ENCODE data around the gene HPSE.
A peak's percentile ranks its signal among the peaks of the same experiment; 100 is the strongest.

Gene HPSE

DNA sequence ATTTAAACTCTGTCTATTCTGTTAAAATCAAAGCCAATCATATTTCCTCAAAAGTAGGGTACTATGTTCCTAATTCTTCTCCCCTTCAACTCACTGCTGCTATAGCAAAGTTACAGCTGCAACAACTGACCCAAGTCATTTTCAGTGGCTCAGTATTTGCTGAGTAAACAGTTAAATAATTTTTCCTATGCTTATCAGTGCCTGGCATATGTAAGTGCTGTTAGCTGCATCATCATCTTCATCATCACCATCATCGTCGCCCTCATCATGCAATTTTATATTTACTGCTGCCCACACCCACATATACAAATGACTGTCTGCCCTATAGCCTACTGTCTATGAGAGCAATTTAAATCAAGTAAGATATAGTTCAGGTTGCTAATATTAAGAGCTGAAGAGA lies 72.0 kb downstream of the HPSE start:
- TF ChIP-seq, protein P1, sequence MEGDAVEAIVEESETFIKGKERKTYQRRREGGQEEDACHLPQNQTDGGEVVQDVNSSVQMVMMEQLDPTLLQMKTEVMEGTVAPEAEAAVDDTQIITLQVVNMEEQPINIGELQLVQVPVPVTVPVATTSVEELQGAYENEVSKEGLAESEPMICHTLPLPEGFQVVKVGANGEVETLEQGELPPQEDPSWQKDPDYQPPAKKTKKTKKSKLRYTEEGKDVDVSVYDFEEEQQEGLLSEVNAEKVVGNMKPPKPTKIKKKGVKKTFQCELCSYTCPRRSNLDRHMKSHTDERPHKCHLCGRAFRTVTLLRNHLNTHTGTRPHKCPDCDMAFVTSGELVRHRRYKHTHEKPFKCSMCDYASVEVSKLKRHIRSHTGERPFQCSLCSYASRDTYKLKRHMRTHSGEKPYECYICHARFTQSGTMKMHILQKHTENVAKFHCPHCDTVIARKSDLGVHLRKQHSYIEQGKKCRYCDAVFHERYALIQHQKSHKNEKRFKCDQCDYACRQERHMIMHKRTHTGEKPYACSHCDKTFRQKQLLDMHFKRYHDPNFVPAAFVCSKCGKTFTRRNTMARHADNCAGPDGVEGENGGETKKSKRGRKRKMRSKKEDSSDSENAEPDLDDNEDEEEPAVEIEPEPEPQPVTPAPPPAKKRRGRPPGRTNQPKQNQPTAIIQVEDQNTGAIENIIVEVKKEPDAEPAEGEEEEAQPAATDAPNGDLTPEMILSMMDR (IDR thresholded peaks at IDR 0.05; ENCODE audit: control insufficient read depth, extremely low read depth, insufficient read depth), result no peak
- no peak overlapping the region for H3K4me3 ChIP-seq (ENCODE audit: low read depth, low read length)
- DNase-seq (ENCODE audit: low read depth), result no peak

- DNase-seq (ENCODE audit: low read depth), result no peak
- H3K4me3 ChIP-seq (ENCODE audit: low read depth, low read length), result no peak overlapping the region
- TF ChIP-seq, protein P1 (IDR thresholded peaks at IDR 0.05; ENCODE audit: control insufficient read depth, extremely low read depth, insufficient read depth), result no peak
Measured at GRCh38 chr4:83261307-83261706, 73.3 kb downstream of the HPSE start.

DNA sequence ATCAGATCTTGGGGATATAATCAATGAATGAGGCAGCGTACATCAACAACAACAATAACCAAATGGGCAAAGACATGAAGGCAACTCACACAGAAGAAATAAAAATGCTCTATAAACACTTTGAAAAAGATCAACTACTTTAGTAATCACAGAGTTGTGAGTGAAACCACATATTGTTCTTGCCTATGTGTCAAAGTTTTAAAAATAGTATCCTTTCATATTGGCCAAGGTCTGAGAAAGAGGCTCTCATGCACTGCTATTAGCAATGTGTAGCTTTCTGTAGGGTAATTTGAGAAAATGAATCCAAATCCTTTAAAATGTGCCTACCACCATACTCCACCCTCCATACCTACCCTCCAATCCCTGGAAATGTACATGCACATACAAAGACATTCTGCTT lies 75.1 kb downstream of the HPSE start:
- TF ChIP-seq, protein P1 (IDR thresholded peaks at IDR 0.05; ENCODE audit: control insufficient read depth, extremely low read depth, insufficient read depth), result no peak
- no peak overlapping the region for H3K4me3 ChIP-seq (ENCODE audit: low read depth, low read length)
- DNase-seq (ENCODE audit: low read depth), result no peak

DNA sequence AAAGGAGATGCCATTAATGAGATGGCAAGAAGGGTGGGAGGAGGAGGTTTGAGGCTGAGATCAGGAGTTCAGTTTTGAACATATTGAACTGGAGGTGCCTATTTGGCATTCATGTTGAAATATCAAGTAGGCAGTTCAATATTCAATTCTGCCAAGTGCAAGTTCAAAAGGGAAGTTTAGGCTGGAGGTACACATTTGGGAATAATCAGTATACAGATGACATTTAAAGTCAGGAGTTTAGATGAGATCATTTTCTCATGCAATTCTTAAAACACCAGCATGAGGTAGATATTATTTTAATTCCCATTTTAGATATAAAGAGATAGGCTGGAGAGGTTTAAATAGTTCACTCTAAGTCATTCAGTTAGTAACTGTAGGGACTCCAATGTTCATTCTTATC lies 76.2 kb downstream of the HPSE start:
- TF ChIP-seq, protein P1 (IDR thresholded peaks at IDR 0.05; ENCODE audit: control insufficient read depth, extremely low read depth, insufficient read depth), result no peak
- H3K4me3 ChIP-seq (ENCODE audit: low read depth, low read length), result no peak overlapping the region
- no peak for DNase-seq (ENCODE audit: low read depth)

DNA sequence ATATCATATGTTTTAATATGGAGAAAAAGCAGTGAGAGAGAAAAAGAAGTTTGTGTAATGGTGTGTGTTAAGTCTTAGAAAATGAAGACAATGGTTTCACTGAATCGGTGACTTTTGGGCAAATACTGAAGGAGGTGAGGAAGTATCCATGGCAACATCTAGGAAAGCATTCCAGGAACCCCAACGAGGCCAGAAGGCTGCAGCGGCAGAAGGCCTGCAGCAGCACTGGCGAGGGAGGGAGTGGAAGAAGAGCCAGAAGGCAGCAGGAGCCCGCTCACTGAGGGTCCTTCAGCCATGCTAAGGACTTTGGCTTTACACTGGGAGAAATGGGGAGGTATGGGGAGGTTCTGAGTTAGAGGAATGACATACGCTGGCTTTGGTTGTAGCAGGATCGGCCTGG lies 76.8 kb downstream of the HPSE start:
- no peak for DNase-seq (ENCODE audit: low read depth)
- TF ChIP-seq, protein P1 (IDR thresholded peaks at IDR 0.05; ENCODE audit: control insufficient read depth, extremely low read depth, insufficient read depth), result no peak
- H3K4me3 ChIP-seq (ENCODE audit: low read depth, low read length), result no peak overlapping the region

DNA sequence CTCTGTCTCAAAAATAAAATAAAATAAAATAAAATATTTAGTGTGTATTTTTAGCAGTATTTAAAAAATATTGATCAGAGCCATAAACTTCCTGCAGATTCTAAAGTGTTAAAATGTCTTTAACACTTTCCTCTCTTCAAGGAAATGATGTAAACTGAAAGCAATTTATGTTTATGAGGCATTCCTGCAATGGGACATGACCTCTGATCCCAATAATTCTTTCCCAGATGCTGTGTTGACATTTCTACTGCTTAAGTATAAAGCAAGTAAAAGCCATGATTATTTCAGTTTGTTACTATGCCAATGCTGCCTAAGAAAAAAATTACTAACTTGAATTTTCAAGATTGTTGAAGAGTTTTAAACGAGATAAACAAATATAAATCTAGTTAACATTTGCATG lies 79.1 kb downstream of the HPSE start:
- DNase-seq (ENCODE audit: low read depth), result peak; percentile 76
- H3K4me3 ChIP-seq (ENCODE audit: low read depth, low read length), result no peak overlapping the region

More for the DNA sequence above, 79.1 kb downstream of the HPSE start:
- TF ChIP-seq, protein P1 (IDR thresholded peaks at IDR 0.05; ENCODE audit: control insufficient read depth, extremely low read depth, insufficient read depth), result no peak

All from LNCaP clone FGC (cell line).